Activated T-cell treated with anti-CD3 and anti-CD28 coated beads, Interleukin-2, amount 50 U/mL, for 24 hours (primary cell): ENCODE results near the gene OR10J4.
"Not testable (repeated sequence)": the region's sequence is repeated elsewhere in the genome, so short reads cannot be mapped to it uniquely, and the experiment has no call there.

Experiments used
- DNase-seq: peaks from one replicate; pipeline ENCODE4 v3.0.0-alpha.2; 2020
- H3K27ac Mint-ChIP-seq: 2 replicates; pipeline ENCODE4 v1.8.0; 2020; ENCODE audit warnings: mild to moderate bottlenecking, mixed read lengths
- H3K27me3 Mint-ChIP-seq: 2 replicates; pipeline ENCODE4 v1.8.0; 2020; ENCODE audit warnings: mixed read lengths
- H3K36me3 Mint-ChIP-seq: 2 replicates; pipeline ENCODE4 v1.8.0; 2020; ENCODE audit warnings: low read depth, mixed read lengths
- H3K4me1 Mint-ChIP-seq: 2 replicates; pipeline ENCODE4 v1.8.0; 2020; ENCODE audit warnings: low read depth, mixed read lengths
- H3K4me3 Mint-ChIP-seq: 2 replicates; pipeline ENCODE4 v1.8.0; 2020; ENCODE audit warnings: mild to moderate bottlenecking, moderate library complexity, mixed read lengths
- H3K9me3 Mint-ChIP-seq: 2 replicates; pipeline ENCODE4 v1.8.0; 2020; ENCODE audit warnings: mixed read lengths

OR10J4 gene

DNA sequence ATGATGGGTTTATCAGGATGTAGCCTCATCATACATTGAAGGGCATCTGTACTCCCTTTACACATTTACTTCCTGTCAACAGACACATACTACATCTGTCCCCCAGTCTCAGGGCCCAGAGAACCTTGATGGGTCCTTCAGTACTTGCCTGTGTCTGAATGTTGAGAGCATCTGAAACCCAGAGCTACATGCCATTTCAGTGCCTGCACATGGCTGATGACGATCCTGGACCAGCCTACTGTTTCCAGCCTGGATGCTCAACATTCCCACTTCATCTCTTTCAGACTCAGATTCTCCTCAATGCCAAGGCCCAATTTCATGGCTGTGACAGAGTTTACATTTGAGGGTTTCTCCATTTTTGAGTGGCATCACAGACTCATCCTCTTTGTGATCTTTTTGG lies at the start of gene OR10J4:
TSS of gene OR10J4 (plus strand) at position 301 of the 400 bp plus-strand sequence.
- no peaks in the 10 kb centered on the region for H3K36me3 Mint-ChIP-seq
- no peaks in the 10 kb centered on the region for H3K9me3 Mint-ChIP-seq
- no peak for DNase-seq
- H3K27me3 Mint-ChIP-seq, result peaks cover 17% of the 10 kb centered on the region
- H3K4me3 Mint-ChIP-seq, result no peak within 1 kb of the TSS
- no peaks in the 10 kb centered on the region for H3K4me1 Mint-ChIP-seq
- H3K27ac Mint-ChIP-seq, result no peak within 1 kb of the TSS

DNA sequence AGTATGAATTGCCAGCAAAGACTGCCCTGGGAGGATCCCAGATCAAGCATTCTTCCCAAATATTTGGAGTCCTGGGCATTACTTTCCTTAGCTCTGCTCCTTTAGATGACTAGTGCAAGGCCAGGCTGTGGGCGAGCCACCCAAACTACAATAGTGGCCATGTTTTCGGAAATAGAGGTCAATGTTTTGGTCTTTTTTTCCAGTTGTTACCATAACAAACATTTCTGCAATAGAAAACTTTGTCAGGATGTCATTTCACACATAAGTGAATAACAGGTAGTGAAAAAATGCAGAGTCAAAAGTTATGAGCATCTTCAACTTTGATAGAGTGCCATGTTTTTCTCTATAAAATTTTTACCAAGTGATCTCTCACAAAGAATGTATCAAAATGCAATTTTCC lies 25.2 kb upstream of the OR10J4 start:
- no peaks in the 10 kb centered on the region for H3K9me3 Mint-ChIP-seq
- H3K4me3 Mint-ChIP-seq, result no peak overlapping the region
- DNase-seq, result no peak
- no peak overlapping the region for H3K27ac Mint-ChIP-seq
- H3K27me3 Mint-ChIP-seq, result no peaks in the 10 kb centered on the region
- H3K36me3 Mint-ChIP-seq, result no peaks in the 10 kb centered on the region
- no peaks in the 10 kb centered on the region for H3K4me1 Mint-ChIP-seq

DNA sequence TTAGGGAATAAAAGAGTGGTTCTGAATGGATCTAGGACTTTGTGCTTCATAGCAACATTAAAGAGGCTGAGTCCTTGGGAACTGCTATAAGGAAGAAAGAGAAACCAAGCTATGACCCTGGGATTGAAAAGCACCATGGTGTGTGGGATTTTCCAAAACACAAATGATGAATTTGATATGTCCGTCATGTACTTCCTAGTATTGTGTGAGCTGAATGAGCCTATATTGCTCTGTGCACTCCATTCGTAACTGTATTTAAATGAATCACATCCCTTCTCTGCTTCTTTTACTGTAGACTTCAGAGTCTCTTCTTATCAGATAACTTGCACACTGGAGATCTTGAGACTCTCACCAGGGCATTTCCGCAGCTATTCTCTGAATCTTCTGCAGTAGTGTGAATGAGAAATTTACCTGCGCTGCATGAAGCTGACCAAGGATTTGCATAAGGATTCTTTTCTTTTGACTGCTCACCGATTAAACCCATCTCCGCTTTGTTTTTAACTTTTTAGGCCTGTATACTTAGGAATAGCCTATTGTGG lies 23.1 kb upstream of the OR10J4 start:
- H3K4me1 Mint-ChIP-seq, result no peaks in the 10 kb centered on the region
- peaks cover 3% of the 10 kb centered on the region for H3K9me3 Mint-ChIP-seq
- H3K4me3 Mint-ChIP-seq, result no peak overlapping the region
- H3K27ac Mint-ChIP-seq, result no peak overlapping the region
- DNase-seq, result no peak
- no peaks in the 10 kb centered on the region for H3K36me3 Mint-ChIP-seq
- H3K27me3 Mint-ChIP-seq, result no peaks in the 10 kb centered on the region

DNA sequence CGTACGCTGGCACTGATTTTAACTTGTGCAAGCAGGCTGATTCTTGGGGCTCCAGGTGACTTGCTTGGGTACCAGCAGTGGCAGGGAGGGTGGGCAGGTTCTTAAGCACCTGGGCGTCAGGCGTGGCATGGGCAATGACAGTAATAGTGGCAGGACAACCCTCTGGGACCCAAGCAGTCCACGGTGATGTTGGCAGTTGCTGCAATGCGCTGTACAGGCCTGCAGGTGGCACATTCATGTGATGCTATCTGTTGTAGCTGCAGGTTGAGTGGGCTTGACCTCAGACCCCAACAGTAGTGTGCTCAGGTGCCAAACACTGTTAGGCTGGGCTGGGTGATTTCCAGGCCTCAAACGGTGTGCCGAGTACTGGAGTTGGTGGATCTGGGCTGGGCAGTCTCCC lies 10.2 kb upstream of the OR10J4 start:
- Mint-ChIP-seq H3K36me3 (no peaks in the 10 kb centered on the region), H3K4me1 (no peaks in the 10 kb centered on the region), H3K27me3 (peaks cover 12% of the 10 kb centered on the region), H3K4me3 (no peak overlapping the region), H3K27ac (no peak overlapping the region), H3K9me3 (peaks cover 23% of the 10 kb centered on the region)
- no peak for DNase-seq

DNA sequence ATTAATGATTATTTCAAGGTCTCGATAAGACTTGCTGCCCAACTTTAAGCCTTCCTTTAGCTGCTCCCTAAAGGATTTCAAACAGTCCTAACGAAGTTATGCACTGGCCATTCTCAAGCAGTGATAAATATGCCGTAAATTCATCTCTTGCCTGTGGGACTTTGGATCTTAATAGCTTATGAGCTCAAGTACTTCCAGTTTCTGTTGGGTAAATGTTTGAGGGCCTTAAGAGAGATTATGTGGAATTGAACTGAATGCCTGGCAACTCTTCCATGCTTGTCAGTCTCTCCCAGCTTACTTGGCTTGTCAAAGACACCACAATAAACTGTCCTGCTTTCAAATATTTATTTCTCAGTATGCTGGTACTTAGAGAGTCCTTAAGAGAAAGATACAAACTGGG lies 3.5 kb upstream of the OR10J4 start:
- peaks cover 14% of the 10 kb centered on the region for H3K27me3 Mint-ChIP-seq
- no peak for DNase-seq
- no peaks in the 10 kb centered on the region for H3K36me3 Mint-ChIP-seq
- H3K4me1 Mint-ChIP-seq, result no peaks in the 10 kb centered on the region
- H3K4me3 Mint-ChIP-seq, result no peak overlapping the region
- no peaks in the 10 kb centered on the region for H3K9me3 Mint-ChIP-seq
- H3K27ac Mint-ChIP-seq, result no peak overlapping the region

- H3K27ac Mint-ChIP-seq, result no peak overlapping the region
- no peak overlapping the region for H3K4me3 Mint-ChIP-seq
- no peaks in the 10 kb centered on the region for H3K4me1 Mint-ChIP-seq
- no peaks in the 10 kb centered on the region for H3K9me3 Mint-ChIP-seq
- H3K36me3 Mint-ChIP-seq, result no peaks in the 10 kb centered on the region
- H3K27me3 Mint-ChIP-seq, result peaks cover 10% of the 10 kb centered on the region
- no peak for DNase-seq
Observed at GRCh38 chr1:159429074-159429861, 2.7 kb upstream of the OR10J4 start.

GRCh38 chr1:159430985-159431384 lies 1.0 kb upstream of the OR10J4 start:
- no peak for DNase-seq
- Mint-ChIP-seq H3K36me3 (no peaks in the 10 kb centered on the region), H3K4me3 (no peak overlapping the region), H3K27me3 (peaks cover 11% of the 10 kb centered on the region), H3K4me1 (no peaks in the 10 kb centered on the region), H3K27ac (no peak overlapping the region), H3K9me3 (no peaks in the 10 kb centered on the region)

DNA sequence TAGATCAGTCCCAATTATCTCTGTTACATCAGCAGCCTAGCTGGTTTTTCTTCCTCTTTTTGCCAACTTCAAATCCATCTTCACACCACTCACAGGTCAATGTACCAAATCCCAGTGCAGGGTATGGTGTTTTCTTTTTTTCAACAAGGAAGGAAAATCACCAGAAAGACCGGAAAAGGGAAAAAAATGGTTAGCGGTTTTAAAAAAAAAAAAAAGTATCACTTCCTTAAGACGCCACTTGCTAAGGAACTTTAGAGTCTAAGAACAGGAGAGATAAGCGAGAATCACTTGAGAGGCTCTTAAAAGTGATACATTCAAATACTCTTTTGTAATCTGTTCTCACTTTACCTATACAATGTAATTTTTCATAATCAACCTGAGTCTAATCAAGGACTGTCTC lies 4.5 kb downstream of the OR10J4 start:
- peaks cover 22% of the 10 kb centered on the region for H3K27me3 Mint-ChIP-seq
- no peaks in the 10 kb centered on the region for H3K4me1 Mint-ChIP-seq
- no peak overlapping the region for H3K27ac Mint-ChIP-seq
- no peaks in the 10 kb centered on the region for H3K9me3 Mint-ChIP-seq
- DNase-seq, result no peak
- H3K4me3 Mint-ChIP-seq, result no peak overlapping the region
- no peaks in the 10 kb centered on the region for H3K36me3 Mint-ChIP-seq

DNA sequence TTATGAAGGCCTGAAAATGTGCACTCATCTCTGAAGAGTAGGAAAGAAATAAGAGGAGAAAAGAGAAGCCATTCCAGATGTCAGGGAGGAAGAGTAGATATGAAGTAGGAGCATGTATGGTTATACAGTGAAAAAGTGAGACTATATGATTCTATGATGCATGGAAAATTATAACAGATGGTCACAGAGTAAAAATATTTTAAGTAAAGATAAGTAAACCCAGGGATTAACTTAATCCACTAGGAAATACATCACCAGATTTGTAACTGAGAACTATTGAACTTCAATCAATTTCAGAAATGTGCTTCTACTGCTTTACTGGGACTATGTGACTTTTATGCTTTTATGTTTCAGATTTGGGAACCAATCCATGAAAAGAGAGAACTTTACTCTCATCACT lies 7.4 kb downstream of the OR10J4 start, which contains the start of gene OR10J1:
TSS of gene OR10J1 (plus strand) at position 301 of the 400 bp plus-strand sequence. CDS start at position 371, 70 bp downstream.
- DNase-seq, result no peak
- Mint-ChIP-seq H3K9me3 (no peaks in the 10 kb centered on the region), H3K4me1 (no peaks in the 10 kb centered on the region), H3K4me3 (no peak within 1 kb of the TSS), H3K36me3 (no peaks in the 10 kb centered on the region), H3K27me3 (peaks cover 32% of the 10 kb centered on the region), H3K27ac (no peak within 1 kb of the TSS)

GRCh38 chr1:159441360-159441759 lies 9.4 kb downstream of the OR10J4 start:
- DNase-seq, result no peak
- peaks cover 27% of the 10 kb centered on the region for H3K27me3 Mint-ChIP-seq
- H3K27ac Mint-ChIP-seq, result no peak overlapping the region
- no peaks in the 10 kb centered on the region for H3K4me1 Mint-ChIP-seq
- no peaks in the 10 kb centered on the region for H3K9me3 Mint-ChIP-seq
- no peaks in the 10 kb centered on the region for H3K36me3 Mint-ChIP-seq
- no peak overlapping the region for H3K4me3 Mint-ChIP-seq

- no peak overlapping the region for H3K4me3 Mint-ChIP-seq
- H3K27me3 Mint-ChIP-seq, result peaks cover 25% of the 10 kb centered on the region
- DNase-seq, result no peak
- no peaks in the 10 kb centered on the region for H3K36me3 Mint-ChIP-seq
- H3K4me1 Mint-ChIP-seq, result no peaks in the 10 kb centered on the region
- H3K27ac Mint-ChIP-seq, result no peak overlapping the region
- H3K9me3 Mint-ChIP-seq, result no peaks in the 10 kb centered on the region
Observed at GRCh38 chr1:159442428-159442827, 10.4 kb downstream of the OR10J4 start.

DNA sequence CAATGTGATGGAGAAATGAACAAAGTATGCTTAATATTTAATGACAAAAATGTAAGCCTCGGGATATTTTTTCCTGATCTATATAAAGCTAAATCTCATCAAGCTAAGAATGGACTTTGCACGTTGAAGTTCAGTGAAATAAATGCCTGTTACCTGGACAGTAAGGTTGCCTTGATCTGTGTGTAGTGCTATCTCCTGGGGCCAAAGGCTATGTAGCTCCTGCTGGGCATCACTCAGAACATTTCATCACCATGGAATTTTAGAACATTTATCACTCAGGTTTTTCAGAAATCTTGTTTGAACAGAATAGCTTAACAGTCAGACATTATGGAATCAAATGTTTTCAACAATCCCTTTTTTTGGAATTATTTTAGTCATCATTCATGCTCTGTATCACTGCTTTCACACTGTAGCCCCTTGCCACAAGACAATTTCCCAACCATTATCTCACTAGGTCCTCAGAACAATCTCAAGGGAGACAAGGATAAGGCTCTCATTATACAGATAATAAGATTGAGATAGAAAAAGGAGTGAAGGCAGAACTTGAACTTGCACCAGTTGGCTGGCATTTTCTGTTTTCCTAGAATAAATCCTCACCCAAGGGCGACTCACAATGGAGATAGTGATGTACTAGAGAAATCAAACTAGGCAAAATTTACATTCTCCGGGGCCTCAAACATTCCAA lies 11.2 kb downstream of the OR10J4 start:
- Mint-ChIP-seq H3K4me1 (no peaks in the 10 kb centered on the region), H3K36me3 (no peaks in the 10 kb centered on the region), H3K27me3 (peaks cover 19% of the 10 kb centered on the region), H3K4me3 (no peak overlapping the region), H3K9me3 (peaks cover 5% of the 10 kb centered on the region), H3K27ac (no peak overlapping the region)
- no peak for DNase-seq

GRCh38 chr1:159444511-159444910 lies 12.5 kb downstream of the OR10J4 start:
- H3K27ac Mint-ChIP-seq, result no peak overlapping the region
- DNase-seq, result no peak
- H3K4me3 Mint-ChIP-seq, result no peak overlapping the region
- peaks cover 19% of the 10 kb centered on the region for H3K27me3 Mint-ChIP-seq
- H3K4me1 Mint-ChIP-seq, result no peaks in the 10 kb centered on the region
- peaks cover 8% of the 10 kb centered on the region for H3K9me3 Mint-ChIP-seq
- H3K36me3 Mint-ChIP-seq, result no peaks in the 10 kb centered on the region

GRCh38 chr1:159448181-159448580 lies 16.2 kb downstream of the OR10J4 start:
- H3K27ac Mint-ChIP-seq, result no peak overlapping the region
- H3K36me3 Mint-ChIP-seq, result no peaks in the 10 kb centered on the region
- no peaks in the 10 kb centered on the region for H3K4me1 Mint-ChIP-seq
- DNase-seq, result no peak
- no peak overlapping the region for H3K4me3 Mint-ChIP-seq
- peaks cover 16% of the 10 kb centered on the region for H3K9me3 Mint-ChIP-seq
- H3K27me3 Mint-ChIP-seq, result peaks cover 4% of the 10 kb centered on the region

- H3K4me3 Mint-ChIP-seq, H3K27me3 Mint-ChIP-seq, H3K27ac Mint-ChIP-seq, H3K4me1 Mint-ChIP-seq, DNase-seq, H3K36me3 Mint-ChIP-seq: not testable (repeated sequence)
- peaks cover 16% of the 10 kb centered on the region for H3K9me3 Mint-ChIP-seq
Observed at GRCh38 chr1:159449605-159450004, 17.6 kb downstream of the OR10J4 start.
